COLO829 (cell line): ENCODE results near the gene LRRC2.
"Not testable (repeated sequence)": the region's sequence is repeated elsewhere in the genome, so short reads cannot be mapped to it uniquely, and the experiment has no call there.

Experiments
- DNase-seq: peaks from one replicate; pipeline ENCODE4 v3.0.0; 2012; ENCODE audit warnings: low spot score

Gene LRRC2

DNA sequence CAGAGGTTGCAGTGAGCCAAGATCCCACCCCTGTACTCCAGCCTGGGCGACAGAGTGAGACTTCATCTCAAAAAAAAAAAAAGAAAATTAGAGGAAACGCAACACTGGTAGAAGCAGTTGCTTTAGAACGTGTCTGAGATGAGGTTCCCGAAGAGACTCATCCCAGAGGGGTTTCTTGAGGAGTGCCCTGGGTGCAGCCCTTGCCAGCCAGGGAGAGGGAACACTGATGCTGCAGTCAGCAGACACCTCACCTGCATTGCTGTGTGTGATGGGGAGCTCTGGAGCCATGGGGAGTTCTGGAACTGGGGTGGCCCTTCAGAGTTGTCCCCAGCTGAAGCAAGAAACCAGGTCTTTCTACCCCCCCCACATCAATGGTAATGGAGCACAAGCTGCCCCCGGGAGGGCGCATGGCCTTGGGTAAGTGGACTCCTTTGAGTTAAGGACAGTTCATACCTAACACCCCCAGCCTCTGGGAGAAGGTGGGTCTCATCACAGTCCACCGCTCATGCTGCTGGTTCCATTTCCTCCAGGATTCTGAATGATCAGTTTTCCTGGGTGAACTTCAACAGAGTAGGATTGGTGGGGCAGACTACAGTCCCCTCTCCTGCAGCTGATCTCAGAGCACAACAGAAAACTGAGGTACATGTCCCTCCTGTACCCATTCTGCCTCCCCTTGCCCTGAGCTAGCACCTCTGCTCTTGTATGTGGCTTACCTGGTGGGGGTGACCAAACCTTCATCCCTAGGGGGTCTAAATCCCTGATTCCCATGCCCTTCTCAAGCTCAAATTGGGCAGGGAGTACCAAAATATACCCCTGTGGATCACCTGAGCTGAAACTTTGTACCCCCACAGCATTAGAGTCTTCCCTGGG lies 18.7 kb upstream of the LRRC2 start:
- no peak for DNase-seq

DNA sequence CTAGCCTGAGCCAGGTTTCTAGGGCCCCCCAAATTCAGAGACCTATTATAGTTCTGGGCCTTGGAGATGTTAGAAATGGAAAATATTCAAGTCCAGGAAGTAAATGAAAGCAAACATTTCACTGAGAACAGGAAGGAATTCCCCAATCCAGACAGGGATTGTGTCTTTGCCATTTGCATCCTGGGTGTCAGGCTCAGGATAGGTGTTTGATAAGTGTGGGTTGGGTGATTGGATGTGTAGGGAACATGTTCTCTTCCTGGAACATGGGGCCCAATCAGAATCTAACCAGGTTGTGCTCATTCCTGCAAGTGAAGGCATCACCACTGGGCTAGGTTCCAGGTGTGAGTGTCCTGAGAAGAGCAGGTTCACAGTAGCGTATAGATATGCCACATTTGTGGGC lies 14.6 kb upstream of the LRRC2 start:
- no peak for DNase-seq

DNA sequence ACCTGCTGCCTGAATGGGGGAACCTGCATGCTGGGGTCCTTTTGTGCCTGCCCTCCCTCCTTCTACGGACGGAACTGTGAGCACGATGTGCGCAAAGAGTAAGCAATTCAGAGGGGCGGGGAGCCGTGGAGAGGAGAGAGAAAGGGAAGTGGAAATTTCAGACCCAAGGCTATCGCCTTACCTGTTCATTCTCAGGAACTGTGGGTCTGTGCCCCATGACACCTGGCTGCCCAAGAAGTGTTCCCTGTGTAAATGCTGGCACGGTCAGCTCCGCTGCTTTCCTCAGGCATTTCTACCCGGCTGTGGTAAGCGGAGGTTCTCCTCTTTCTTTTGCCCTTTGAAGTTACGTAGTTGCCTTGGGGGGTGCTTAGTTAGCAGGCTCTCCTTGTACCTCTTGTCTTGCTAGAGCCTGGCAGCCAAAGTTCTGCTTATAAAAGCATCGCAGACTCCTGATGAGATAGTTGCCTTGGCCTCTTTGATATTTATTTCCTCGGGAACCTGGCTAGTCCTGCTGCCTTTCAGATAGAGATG lies 13.7 kb upstream of the LRRC2 start:
- no peak for DNase-seq

- no peak for DNase-seq
These were observed 13.1 kb upstream of the LRRC2 start for GRCh38 chr3:46578973-46579755.

GRCh38 chr3:46577580-46578249 lies 11.6 kb upstream of the LRRC2 start:
- not testable (repeated sequence) for DNase-seq

DNA sequence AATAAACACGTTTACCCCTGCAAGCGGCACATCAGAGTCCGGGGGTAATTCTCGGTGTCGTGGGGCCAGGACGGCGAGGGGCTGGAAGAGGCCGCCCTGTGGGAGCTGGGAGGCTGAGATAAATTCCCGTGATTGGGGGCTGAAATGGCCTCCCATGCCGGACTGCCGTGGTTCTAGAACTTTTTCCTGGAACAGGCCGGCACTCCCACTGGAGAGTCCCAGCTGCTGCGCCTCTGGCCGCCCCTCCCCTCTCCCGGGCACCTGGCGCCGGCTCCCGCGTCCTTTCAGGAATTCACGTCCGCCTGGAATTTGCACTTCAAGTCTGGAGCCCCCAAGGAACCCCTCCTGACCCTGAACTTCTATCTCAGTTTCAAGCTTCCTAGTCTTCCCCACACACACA lies 10.8 kb upstream of the LRRC2 start:
- DNase-seq, result no peak

GRCh38 chr3:46576386-46576785 lies 10.3 kb upstream of the LRRC2 start:
- no peak for DNase-seq

GRCh38 chr3:46575577-46576222 lies 9.6 kb upstream of the LRRC2 start:
- no peak for DNase-seq

- no peak for DNase-seq
These were observed 8.9 kb upstream of the LRRC2 start for GRCh38 chr3:46574881-46575576.

- DNase-seq, result no peak
These were observed 8.1 kb upstream of the LRRC2 start for GRCh38 chr3:46574243-46574646.

- no peak for DNase-seq
These were observed 7.6 kb upstream of the LRRC2 start for GRCh38 chr3:46573701-46574100.

GRCh38 chr3:46571684-46572083 lies 5.6 kb upstream of the LRRC2 start:
- DNase-seq, result no peak

DNA sequence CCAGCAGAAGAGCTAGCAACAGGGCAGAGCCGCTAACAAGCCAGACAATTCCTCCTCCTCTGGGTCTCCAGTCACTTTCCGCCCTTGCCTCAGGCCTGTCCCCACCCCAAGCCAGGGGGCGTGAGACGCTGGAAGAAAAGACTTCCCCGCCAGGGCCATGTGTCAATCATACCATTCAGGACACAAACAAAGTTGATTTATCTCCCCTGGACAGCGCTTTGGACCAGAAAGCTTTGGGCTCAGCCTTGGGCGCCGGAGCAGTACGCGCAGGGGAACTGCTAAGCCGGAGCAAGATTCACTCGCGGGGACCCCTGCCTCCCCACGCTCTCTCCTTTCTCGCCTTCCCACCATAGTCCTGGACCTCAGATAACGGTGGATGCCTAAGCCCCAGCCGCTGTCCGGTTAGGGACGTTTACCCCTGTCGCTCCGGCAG lies 479 bp downstream of the LRRC2 start:
- DNase-seq, result no peak

- no peak for DNase-seq
These were observed 1.0 kb downstream of the LRRC2 start for GRCh38 chr3:46565077-46565476.

DNA sequence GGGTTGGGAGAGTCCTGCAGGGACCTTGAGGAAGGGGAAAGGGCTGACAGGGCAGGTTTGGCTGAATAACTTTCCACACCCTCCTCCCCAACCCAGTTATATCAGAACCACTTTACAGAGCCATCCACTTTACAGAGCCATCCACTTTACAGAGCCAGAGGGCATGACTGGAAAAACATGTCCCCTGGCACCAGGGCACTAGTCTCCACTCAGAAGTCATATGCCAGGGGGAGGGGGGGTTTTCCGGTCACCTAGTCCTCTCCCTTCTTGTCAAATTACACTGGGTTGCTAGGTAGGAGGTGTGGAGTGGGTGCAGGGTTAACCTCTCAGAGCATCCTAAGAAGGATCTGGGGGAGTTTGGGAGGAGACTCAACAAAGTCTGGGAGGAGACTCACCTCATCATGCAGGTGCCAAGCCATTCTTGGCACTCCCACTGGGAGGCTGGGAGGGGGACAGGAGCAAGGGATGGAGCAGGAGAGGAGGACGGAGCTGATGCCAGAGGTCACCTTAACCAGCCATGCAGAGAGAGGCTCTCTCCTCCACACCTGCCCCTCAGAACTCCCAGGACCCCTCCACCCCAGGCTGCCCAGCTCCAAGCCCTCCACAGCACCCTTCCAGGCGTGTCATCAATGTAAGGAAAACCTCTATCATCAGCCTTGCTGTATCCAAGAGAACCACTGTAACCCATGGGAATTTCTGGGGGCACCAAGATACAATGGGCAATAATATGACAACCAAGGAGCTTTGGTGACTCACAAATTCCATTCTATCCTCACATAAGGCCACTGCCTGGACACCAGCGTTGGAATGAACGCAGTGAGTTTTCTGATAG lies 1.7 kb downstream of the LRRC2 start:
- DNase-seq, result no peak

- DNase-seq, result no peak
These were observed 4.2 kb downstream of the LRRC2 start for GRCh38 chr3:46561951-46562350.

GRCh38 chr3:46561511-46561910 lies 4.6 kb downstream of the LRRC2 start:
- no peak for DNase-seq

DNA sequence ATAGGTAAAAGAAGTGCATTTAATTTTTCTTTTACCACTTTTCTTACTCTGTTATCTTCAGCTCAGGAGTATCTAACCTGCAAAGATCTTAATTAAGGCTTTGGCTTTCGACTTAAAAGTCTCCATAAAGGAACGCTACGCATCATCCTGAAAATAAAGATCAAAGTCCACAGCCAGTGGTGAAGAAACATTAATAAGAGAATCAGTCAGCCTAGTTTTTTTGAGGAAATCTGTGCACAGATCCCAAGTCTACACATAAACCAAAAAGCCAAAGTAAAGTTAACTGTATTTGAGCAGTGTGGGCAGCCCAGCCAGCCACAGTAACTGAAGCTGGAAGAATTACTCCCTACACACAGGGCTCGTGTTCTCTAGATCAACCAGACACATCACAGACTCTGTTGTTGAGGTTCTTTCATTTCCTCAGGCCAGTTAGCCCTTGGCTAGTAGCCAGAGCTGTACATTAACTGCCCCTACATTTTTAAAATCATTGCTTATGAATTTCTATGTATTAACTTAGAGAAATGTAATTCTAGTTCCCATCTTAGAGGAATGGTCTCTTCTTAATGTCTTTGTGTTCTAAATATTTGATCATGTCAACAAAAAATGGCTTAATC lies 6.9 kb downstream of the LRRC2 start:
- DNase-seq, result peak; percentile 40

- DNase-seq, result peak; percentile 97
These were observed 7.7 kb downstream of the LRRC2 start for GRCh38 chr3:46558184-46559043.
